ENCODE measurements around the gene SIAH2. TPM values are rescaled to one million over a fixed set of nuclear protein-coding genes. Genes with fewer than 3 reads are reported as not detected.

Gene SIAH2
- total RNA-seq, 1 donor from 2014 or later = 18.6 TPM

- DNase-seq (no peak), ATAC-seq (no peak)
- intact Hi-C loops (cut with DNase I) = loop anchor here (10.0 kb wide), 1 partner anchor 135 kb away; no protein-coding TSS in a partner anchor
- no peaks in the 10 kb centered on the region for H3K4me1 ChIP-seq
- no peak overlapping the region for H3K27ac ChIP-seq
- no peak overlapping the region for H3K4me3 ChIP-seq
- no peaks in the 10 kb centered on the region for H3K27me3 ChIP-seq (ENCODE audit: low read depth)
- H3K36me3 ChIP-seq = no peaks in the 10 kb centered on the region
- TF ChIP-seq CTCF (IDR thresholded peaks at IDR 0.05) = no peak
- no peaks in the 10 kb centered on the region for H3K9me3 ChIP-seq
Observed at GRCh38 chr3:150729682-150730360, 33.1 kb downstream of the SIAH2 start.

DNA sequence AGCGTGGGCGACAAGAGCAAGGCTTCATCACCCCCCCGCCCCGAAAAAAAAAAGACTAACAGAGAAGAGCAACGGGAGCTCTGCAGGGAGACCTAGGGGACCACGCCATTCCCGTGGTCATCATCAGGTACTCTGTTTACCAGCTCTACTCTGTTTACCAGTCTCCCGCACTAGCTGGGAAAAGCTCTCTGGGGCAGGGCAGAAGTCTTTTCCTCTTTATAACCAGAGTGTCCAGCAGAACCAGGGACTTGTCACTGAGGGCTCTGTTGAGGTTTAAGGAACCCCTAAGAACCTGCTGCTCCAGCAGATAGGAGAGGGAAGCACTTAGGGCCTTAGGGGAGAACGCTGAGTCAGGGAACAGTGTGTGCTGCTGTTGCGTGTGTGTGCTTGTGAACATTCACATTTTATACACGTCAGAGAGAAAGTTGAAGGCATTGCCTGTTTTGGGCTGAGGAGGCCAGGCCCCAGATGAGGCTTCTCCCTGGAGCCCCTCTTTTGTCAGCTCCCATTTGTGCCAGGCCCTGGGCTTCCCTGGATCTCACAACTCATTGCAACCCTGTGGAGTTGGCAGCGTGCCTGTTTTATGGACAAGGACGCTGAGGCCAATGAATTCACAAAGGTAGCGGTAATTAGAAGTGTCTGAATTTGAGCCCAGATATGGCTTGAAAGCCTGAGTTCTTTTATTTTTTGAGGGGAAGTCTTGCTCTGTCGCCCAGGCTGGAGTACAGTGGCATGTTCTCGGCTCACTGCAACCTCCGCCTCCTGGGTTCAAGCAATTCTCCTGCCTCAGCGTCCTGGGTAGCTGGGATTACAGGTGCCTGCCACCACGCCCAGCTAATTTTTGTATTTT, 35.1 kb downstream of the SIAH2 start:
- H3K4me1 ChIP-seq = no peaks in the 10 kb centered on the region
- intact Hi-C loops (cut with DNase I) = loop anchor here (10.0 kb wide), 1 partner anchor 137 kb away; no protein-coding TSS in a partner anchor
- H3K27me3 ChIP-seq (ENCODE audit: low read depth) = no peaks in the 10 kb centered on the region
- no peak overlapping the region for H3K4me3 ChIP-seq
- H3K27ac ChIP-seq = no peak overlapping the region
- H3K9me3 ChIP-seq = no peaks in the 10 kb centered on the region
- ATAC-seq = peak; percentile 36 to 58
- no peak for DNase-seq
- H3K36me3 ChIP-seq = no peaks in the 10 kb centered on the region
- TF ChIP-seq CTCF (IDR thresholded peaks at IDR 0.05) = no peak

- DNase-seq (no peak), ATAC-seq (peak; percentile 51 to 54)
- intact Hi-C loops (cut with DNase I) = loop anchor here (10.0 kb wide), 1 partner anchor 139 kb away; no protein-coding TSS in a partner anchor
Observed at GRCh38 chr3:150725548-150725947, 37.4 kb downstream of the SIAH2 start.

DNA sequence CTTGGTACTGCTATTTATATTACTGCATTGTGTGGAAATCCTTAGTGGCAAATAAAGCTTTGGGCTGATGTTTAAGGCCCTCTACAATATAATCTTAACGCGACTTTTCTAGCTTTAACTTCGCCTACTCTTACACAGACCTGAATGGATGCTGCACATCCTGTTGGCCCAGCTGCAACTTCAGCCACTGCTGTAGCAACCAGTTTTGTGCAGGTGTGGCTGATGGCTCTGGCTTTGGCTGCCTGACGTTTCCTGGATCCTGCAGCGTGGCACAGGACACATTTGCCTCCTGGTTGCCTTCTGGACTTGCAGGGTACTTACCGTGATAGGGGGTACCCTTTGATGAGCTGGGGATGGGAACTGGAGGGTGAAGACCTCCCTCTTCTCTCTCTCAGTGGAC, 39.0 kb downstream of the SIAH2 start:
- peaks cover 7% of the 10 kb centered on the region for H3K4me1 ChIP-seq
- no peak for DNase-seq
- H3K27ac ChIP-seq = no peak overlapping the region
- intact Hi-C loops (cut with DNase I) = loop anchor here (10.0 kb wide), 1 partner anchor 141 kb away; no protein-coding TSS in a partner anchor
- H3K36me3 ChIP-seq = no peaks in the 10 kb centered on the region
- ATAC-seq = no peak
- no peak for TF ChIP-seq CTCF (IDR thresholded peaks at IDR 0.05)
- H3K27me3 ChIP-seq (ENCODE audit: low read depth) = no peaks in the 10 kb centered on the region
- H3K4me3 ChIP-seq = no peak overlapping the region
- no peaks in the 10 kb centered on the region for H3K9me3 ChIP-seq

More at GRCh38 chr3:150725548-150725947, 37.4 kb downstream of the SIAH2 start:
- no peak for TF ChIP-seq CTCF (IDR thresholded peaks at IDR 0.05)
- Histone ChIP-seq H3K4me3 (no peak overlapping the region), H3K27ac (no peak overlapping the region), H3K9me3 (no peaks in the 10 kb centered on the region), H3K36me3 (no peaks in the 10 kb centered on the region), H3K4me1 (peaks cover 7% of the 10 kb centered on the region), H3K27me3 (ENCODE audit: low read depth) (no peaks in the 10 kb centered on the region)

GRCh38 chr3:150722267-150722666, 40.7 kb downstream of the SIAH2 start:
- no peaks in the 10 kb centered on the region for H3K9me3 ChIP-seq
- peaks cover 7% of the 10 kb centered on the region for H3K4me1 ChIP-seq
- intact Hi-C loops (cut with DNase I) = loop anchor here (10.0 kb wide), 1 partner anchor 143 kb away; no protein-coding TSS in a partner anchor
- no peak overlapping the region for H3K4me3 ChIP-seq
- TF ChIP-seq CTCF (IDR thresholded peaks at IDR 0.05) = no peak
- no peaks in the 10 kb centered on the region for H3K36me3 ChIP-seq
- ATAC-seq (no peak), DNase-seq (no peak)
- no peak overlapping the region for H3K27ac ChIP-seq
- no peaks in the 10 kb centered on the region for H3K27me3 ChIP-seq (ENCODE audit: low read depth)

All from lower lobe of right lung (tissue), 2 donors.